Activated B cell treated with CpG ODN at 0.5 μM for 24 hours (primary cell): ENCODE results near the gene CMIP. TPM values are rescaled to one million over a fixed set of nuclear protein-coding genes. Genes with fewer than 3 reads are reported as not detected.

ENCODE experiments used
- ATAC-seq: fragments of 200-7000 bp; cut with Tn5 transposase; one replicate; pipeline ENCODE4 v1.10.0; 2021; ENCODE audit warnings: low read depth, mild to moderate bottlenecking, moderate library complexity
- CTCF ChIA-PET: fragments of 350-600 bp; sonication (Branson Sonifier 250); formaldehyde crosslinking; loops from one replicate; lab custom pipeline; 2021; ENCODE audit warnings: antibody characterized with exemption; lab: Charles Lee
- POLR2A ChIA-PET: fragments of 350-600 bp; sonication (Branson Sonifier 250); formaldehyde crosslinking; loops from one replicate; lab custom pipeline; 2021; ENCODE audit warnings: antibody characterized with exemption; lab: Charles Lee
- DNase-seq: peaks from one replicate; pipeline ENCODE4 v3.0.0; 2022
- H3K27ac Mint-ChIP-seq: one replicate; pipeline ENCODE4 v1.8.0; 2020; ENCODE audit warnings: mixed read lengths
- H3K27me3 Mint-ChIP-seq: one replicate; pipeline ENCODE4 v1.8.0; 2021; ENCODE audit warnings: mixed read lengths
- H3K36me3 Mint-ChIP-seq: one replicate; pipeline ENCODE4 v1.8.0; 2021; ENCODE audit warnings: low read depth, mixed read lengths
- H3K4me1 Mint-ChIP-seq: one replicate; pipeline ENCODE4 v1.8.0; 2021; ENCODE audit warnings: mixed read lengths
- H3K4me3 Mint-ChIP-seq: one replicate; pipeline ENCODE4 v1.8.0; 2020; ENCODE audit warnings: mild to moderate bottlenecking, mixed read lengths
- H3K9me3 Mint-ChIP-seq: one replicate; pipeline ENCODE4 v1.8.0; 2020; ENCODE audit warnings: mixed read lengths
- intact Hi-C: fragments of 100-400 bp; cut with micrococcal nuclease; formaldehyde crosslinking; loops from one replicate; pipeline ENCODE4 v1.15.1; 2024
- total RNA-seq: library from RNA; stranded (reverse); gene quantifications from 2 replicates; pipeline ENCODE4 v1.2.3, GENCODE V29; 2022
- TF ChIP-seq, protein P1 (sequence below): fragments of 200-600 bp; IDR thresholded peaks from one replicate; pipeline ENCODE4 v1.8.0; 2022; ENCODE audit warnings: antibody characterized with exemption, mild to moderate bottlenecking

The CMIP gene
- total RNA-seq, 1 donor from 2014 or later: 76.3 TPM

- ATAC-seq (no peak), DNase-seq (no peak)
- POLR2A ChIA-PET: no interaction called here
- Mint-ChIP-seq H3K27ac (no peak overlapping the region), H3K27me3 (no peaks in the 10 kb centered on the region), H3K4me3 (no peak overlapping the region), H3K36me3 (peaks cover 77% of the 10 kb centered on the region), H3K9me3 (no peaks in the 10 kb centered on the region), H3K4me1 (no peaks in the 10 kb centered on the region)
- intact Hi-C loops: no loop called here
- TF ChIP-seq, protein P1, sequence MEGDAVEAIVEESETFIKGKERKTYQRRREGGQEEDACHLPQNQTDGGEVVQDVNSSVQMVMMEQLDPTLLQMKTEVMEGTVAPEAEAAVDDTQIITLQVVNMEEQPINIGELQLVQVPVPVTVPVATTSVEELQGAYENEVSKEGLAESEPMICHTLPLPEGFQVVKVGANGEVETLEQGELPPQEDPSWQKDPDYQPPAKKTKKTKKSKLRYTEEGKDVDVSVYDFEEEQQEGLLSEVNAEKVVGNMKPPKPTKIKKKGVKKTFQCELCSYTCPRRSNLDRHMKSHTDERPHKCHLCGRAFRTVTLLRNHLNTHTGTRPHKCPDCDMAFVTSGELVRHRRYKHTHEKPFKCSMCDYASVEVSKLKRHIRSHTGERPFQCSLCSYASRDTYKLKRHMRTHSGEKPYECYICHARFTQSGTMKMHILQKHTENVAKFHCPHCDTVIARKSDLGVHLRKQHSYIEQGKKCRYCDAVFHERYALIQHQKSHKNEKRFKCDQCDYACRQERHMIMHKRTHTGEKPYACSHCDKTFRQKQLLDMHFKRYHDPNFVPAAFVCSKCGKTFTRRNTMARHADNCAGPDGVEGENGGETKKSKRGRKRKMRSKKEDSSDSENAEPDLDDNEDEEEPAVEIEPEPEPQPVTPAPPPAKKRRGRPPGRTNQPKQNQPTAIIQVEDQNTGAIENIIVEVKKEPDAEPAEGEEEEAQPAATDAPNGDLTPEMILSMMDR: no peak
- CTCF ChIA-PET: interaction anchor here (1.0 kb wide), 1 partner anchor 297 kb away, joined by 4 read pairs; no protein-coding TSS in a partner anchor
These were observed 255.6 kb downstream of the CMIP start for GRCh38 chr16:81700071-81700779.

DNA sequence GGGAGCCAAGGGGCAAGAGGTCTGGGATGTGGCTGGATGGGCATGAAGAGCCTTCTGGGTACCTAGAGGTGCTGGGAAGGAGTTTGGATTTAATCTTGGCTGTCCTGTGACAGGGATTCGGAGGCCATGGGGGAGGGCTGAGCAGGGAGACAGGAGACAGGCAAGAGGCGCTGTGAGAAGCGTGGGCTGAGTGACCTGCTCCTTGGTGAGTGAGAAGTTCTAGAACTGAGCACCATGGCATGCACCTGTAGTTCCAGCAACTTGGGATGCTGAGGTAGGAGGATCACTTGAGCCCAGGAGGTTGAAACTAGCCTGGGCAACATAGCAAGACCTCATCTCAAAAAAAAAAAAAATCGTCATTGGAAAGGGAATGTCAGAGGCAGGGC is 256.2 kb downstream of the CMIP start:
- ATAC-seq (no peak), DNase-seq (no peak)
- Mint-ChIP-seq H3K4me3 (no peak overlapping the region), H3K27me3 (no peaks in the 10 kb centered on the region), H3K36me3 (peaks cover 77% of the 10 kb centered on the region), H3K9me3 (no peaks in the 10 kb centered on the region), H3K27ac (no peak overlapping the region), H3K4me1 (no peaks in the 10 kb centered on the region)
- ChIA-PET CTCF (no interaction called here), POLR2A (no interaction called here)
- intact Hi-C loops: no loop called here
- TF ChIP-seq, protein P1: no peak

DNA sequence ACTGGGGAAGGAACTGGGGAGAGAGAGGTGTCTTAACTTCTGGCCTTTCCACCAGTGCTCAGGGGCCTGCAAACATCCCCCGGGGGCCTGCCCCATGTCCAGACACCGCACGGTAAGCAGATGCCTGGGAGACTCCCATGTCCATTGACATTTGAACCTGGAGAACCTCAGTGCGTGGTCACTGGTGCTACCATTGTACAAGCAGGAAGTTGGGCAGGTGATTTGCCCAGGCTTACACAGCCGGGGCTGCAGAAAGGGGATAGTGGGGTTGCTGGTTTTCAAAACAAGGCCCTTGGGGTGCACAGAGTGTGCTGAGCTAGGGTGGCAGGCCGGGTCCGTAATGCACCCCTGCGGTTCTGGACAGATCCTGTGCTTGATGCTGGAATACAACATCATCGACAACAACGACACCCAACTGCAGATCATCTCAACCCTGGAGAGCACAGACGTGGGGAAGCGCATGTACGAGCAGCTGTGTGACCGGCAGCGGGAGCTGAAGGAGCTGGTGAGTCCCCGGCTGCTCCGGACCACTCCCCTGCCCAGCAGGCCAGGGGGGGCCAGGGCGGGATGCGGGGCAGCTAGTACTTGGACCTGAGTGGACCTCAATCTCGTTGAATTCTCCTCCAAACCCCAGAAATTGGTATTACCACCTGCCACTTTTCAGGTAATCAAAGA is 256.8 kb downstream of the CMIP start:
- Mint-ChIP-seq H3K27me3 (no peaks in the 10 kb centered on the region), H3K4me1 (no peaks in the 10 kb centered on the region), H3K27ac (no peak overlapping the region), H3K36me3 (peaks cover 78% of the 10 kb centered on the region), H3K9me3 (no peaks in the 10 kb centered on the region), H3K4me3 (no peak overlapping the region)
- ChIA-PET POLR2A (no interaction called here), CTCF (no interaction called here)
- TF ChIP-seq, protein P1: no peak
- intact Hi-C loops: no loop called here
- ATAC-seq (no peak), DNase-seq (no peak)

GRCh38 chr16:81702506-81702905 is 257.9 kb downstream of the CMIP start:
- no peak overlapping the region for H3K4me3 Mint-ChIP-seq
- DNase-seq (no peak), ATAC-seq (no peak)
- H3K27ac Mint-ChIP-seq: no peak overlapping the region
- intact Hi-C loops: no loop called here
- H3K27me3 Mint-ChIP-seq: no peaks in the 10 kb centered on the region
- POLR2A ChIA-PET: no interaction called here
- TF ChIP-seq, protein P1: no peak
- CTCF ChIA-PET: interaction anchor here (1.1 kb wide), 1 partner anchor 36 kb away, joined by 3 read pairs; no protein-coding TSS in a partner anchor
- H3K9me3 Mint-ChIP-seq: no peaks in the 10 kb centered on the region
- peaks cover 81% of the 10 kb centered on the region for H3K36me3 Mint-ChIP-seq
- no peaks in the 10 kb centered on the region for H3K4me1 Mint-ChIP-seq
